ENCODE results near the gene GLB1L2. TPM values are rescaled to one million over a fixed set of nuclear protein-coding genes. Genes with fewer than 3 reads are reported as not detected.

GLB1L2 gene
- total RNA-seq, 1 donor from 2014 or later = 1.7 TPM

DNA sequence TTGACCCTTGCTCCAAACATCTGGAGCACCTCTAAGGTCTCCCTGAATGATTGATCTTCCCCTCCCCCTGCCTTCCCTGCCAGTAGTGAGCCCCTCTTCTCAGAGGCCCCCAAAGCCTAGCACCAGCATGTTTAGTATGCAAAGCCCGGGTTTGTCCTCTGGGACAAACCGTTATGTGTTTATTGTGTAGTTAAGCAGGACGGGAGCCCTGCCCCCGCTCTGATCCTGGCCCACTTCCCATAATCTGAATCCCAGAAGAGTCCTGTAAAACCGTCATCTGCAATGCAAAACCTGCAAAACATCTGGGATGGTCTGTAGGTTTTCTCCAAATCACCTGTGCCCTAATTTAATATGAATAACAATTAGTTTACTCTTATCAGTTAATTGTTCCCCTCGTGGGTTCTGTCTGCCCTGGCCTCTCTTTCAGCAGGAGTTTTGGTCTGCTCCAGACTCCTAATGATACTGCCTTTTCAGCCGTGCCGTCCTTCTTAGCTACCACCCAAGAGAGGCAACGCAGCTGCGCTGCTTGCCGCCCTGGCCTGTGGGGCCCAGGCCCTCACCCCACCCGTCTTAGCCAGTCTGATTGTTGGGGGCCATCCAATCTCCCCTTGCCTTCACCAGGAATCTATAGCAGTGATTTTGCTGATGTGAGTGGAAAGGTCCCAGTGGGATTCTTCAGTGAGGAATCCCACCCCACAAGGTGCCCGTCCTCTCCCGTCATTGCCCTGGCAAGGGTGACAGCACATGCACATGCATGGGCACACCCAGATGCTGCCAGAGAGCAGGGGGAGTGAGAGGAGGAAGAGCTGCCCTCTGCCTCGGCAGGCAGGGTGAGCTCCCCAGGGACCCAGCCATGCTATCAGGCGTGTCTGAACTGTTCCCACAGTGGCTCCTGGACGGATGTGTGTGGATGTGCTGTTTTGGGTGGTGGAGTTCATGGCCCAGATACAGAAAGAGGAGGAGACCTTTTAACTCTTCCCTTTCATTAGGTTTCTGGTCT lies 83.3 kb downstream of the GLB1L2 start:
- no peak for DNase-seq (ENCODE audit: low spot score in 2 of 2)
- intact Hi-C loops (cut with DNase I) = no loop called here

GRCh38 chr11:134416726-134417125 lies 84.9 kb downstream of the GLB1L2 start:
- no peak overlapping the region for H3K4me3 ChIP-seq
- no peak for DNase-seq (ENCODE audit: low spot score in 2 of 2)
- H3K36me3 ChIP-seq = no peaks in the 10 kb centered on the region

More for the DNA sequence above, 83.3 kb downstream of the GLB1L2 start:
- H3K36me3 ChIP-seq = no peaks in the 10 kb centered on the region
- peaks cover 7% of the 10 kb centered on the region for H3K27me3 ChIP-seq
- no peak overlapping the region for H3K4me3 ChIP-seq
- peaks cover 3 to 9% of the 10 kb centered on the region in 2 donors for H3K4me1 ChIP-seq
- H3K9me3 ChIP-seq = no peaks in the 10 kb centered on the region
- no peak overlapping the region for H3K27ac ChIP-seq
- TF ChIP-seq, protein P1, sequence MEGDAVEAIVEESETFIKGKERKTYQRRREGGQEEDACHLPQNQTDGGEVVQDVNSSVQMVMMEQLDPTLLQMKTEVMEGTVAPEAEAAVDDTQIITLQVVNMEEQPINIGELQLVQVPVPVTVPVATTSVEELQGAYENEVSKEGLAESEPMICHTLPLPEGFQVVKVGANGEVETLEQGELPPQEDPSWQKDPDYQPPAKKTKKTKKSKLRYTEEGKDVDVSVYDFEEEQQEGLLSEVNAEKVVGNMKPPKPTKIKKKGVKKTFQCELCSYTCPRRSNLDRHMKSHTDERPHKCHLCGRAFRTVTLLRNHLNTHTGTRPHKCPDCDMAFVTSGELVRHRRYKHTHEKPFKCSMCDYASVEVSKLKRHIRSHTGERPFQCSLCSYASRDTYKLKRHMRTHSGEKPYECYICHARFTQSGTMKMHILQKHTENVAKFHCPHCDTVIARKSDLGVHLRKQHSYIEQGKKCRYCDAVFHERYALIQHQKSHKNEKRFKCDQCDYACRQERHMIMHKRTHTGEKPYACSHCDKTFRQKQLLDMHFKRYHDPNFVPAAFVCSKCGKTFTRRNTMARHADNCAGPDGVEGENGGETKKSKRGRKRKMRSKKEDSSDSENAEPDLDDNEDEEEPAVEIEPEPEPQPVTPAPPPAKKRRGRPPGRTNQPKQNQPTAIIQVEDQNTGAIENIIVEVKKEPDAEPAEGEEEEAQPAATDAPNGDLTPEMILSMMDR (IDR thresholded peaks at IDR 0.05) = no peak

DNA sequence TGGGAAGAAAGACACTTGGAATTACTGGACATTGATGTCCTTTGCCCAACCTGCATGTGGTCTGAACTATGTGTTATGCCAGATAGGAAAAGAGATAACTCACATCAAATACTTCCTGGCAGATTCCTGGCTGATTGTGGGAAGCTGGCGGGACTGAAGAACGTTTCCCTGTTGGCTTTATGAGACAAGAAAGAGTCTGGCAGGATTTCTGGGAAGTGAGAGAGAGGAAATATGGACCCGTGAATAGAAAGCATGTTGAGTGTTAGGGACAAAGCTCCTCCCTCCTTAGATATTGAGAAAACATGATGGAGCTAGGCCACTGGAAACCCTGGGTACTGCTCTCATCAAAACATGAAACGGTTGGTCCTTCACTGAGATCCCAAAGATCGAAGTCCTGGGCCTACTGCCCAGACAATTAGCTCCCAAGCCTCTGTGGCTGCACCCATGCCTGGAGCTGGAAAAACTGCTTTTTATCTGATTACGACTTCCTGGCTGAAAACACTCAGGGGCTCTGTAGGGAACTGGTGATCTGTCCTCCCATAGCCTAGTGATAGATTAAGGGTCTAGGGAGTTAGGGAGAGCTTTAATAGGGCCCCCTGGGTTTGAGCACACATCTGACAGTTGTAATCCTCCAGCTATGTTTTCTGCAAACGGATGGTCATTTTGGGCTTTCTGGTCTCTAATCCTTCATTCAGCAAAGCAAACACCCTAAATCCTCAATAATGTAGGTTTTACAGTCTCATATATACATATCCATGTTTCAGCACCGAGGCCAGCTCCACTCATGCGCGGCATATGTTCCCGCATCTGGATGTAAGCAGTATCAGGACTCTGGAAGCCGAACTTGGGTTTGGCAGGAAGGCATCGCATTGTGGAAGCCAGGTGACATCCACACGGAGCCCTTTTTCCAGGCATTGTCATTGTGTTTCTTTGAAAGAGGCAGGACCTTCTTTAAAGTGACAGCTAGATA lies 86.4 kb downstream of the GLB1L2 start:
- Histone ChIP-seq H3K4me1 (no peaks in the 10 kb centered on the region), H3K27ac (no peak overlapping the region), H3K9me3 (no peaks in the 10 kb centered on the region), H3K36me3 (no peaks in the 10 kb centered on the region), H3K4me3 (no peak overlapping the region), H3K27me3 (no peaks in the 10 kb centered on the region)
- no peak for DNase-seq (ENCODE audit: low spot score in 2 of 2)
- intact Hi-C loops (cut with DNase I) = no loop called here
- TF ChIP-seq, protein P1 (IDR thresholded peaks at IDR 0.05) = no peak

More at GRCh38 chr11:134416726-134417125, 84.9 kb downstream of the GLB1L2 start:
- intact Hi-C loops (cut with DNase I) = no loop called here
- no peaks in the 10 kb centered on the region for H3K9me3 ChIP-seq
- TF ChIP-seq, protein P1 (IDR thresholded peaks at IDR 0.05) = no peak
- no peak overlapping the region for H3K27ac ChIP-seq
- H3K27me3 ChIP-seq = peaks cover 7% of the 10 kb centered on the region
- H3K4me1 ChIP-seq = peaks cover 3 to 4% of the 10 kb centered on the region in 2 donors

DNA sequence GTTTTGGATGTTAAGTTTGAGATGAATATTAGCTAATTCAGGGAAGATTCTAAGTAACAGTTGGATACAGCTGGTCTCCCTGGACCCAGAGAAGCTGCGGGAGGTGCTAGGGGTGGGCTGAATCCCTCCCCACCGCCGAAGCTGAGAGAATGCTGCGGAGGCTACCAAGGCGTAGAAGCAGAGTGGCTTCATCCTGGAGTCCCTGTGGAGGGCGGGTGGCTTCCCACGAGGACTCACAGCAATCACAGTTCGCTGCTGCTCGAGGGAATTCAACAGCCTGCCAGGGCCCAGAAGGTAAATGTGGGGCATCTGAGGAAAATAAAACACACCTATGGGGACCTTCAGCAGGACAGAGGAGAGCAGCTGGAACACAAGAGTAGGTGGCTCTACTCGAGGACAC lies 91.3 kb downstream of the GLB1L2 start:
- Histone ChIP-seq H3K4me3 (no peak overlapping the region), H3K36me3 (no peaks in the 10 kb centered on the region), H3K27me3 (no peaks in the 10 kb centered on the region), H3K4me1 (no peaks in the 10 kb centered on the region), H3K9me3 (no peaks in the 10 kb centered on the region), H3K27ac (no peak overlapping the region)
- no peak for DNase-seq (ENCODE audit: low spot score in 2 of 2)
- TF ChIP-seq, protein P1 (IDR thresholded peaks at IDR 0.05) = no peak
- intact Hi-C loops (cut with DNase I) = no loop called here

GRCh38 chr11:134425413-134425812 lies 93.6 kb downstream of the GLB1L2 start:
- H3K9me3 ChIP-seq = no peaks in the 10 kb centered on the region
- no peaks in the 10 kb centered on the region for H3K36me3 ChIP-seq
- TF ChIP-seq, protein P1 (IDR thresholded peaks at IDR 0.05) = no peak
- DNase-seq (ENCODE audit: low spot score in 2 of 2) = no peak
- H3K27ac ChIP-seq = no peak overlapping the region
- intact Hi-C loops (cut with DNase I) = no loop called here
- H3K4me3 ChIP-seq = no peak overlapping the region
- no peaks in the 10 kb centered on the region for H3K27me3 ChIP-seq
- H3K4me1 ChIP-seq = no peaks in the 10 kb centered on the region

All from ascending aorta (tissue), 2 donors.